ENCODE measurements around the gene SLC26A11.
A peak's percentile ranks its signal among the peaks of the same experiment; 100 is the strongest.

Gene SLC26A11

DNA sequence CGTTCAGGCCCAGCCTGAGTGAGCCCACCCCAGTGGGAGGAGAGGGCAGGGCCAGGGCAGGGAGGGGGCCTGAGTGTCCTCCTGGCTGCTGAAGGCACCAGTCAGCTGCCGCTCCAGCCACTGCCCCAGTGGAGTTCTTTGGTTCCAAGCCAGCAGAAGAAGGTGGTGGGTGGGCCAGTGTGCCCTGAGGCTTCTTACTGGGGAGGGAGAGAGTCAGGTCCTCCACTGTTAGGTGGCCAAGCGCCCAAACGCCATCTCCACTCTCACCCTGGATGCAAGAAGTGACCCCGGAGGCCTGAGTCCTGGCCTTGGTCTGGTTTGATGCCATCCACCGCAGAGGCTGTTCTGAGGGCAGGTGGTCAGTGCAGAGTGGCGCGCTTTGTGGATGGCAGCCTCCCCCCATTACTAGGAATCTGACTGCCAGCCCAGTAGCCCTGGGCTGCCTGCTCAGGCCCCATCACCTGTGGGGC, 42.6 kb downstream of the SLC26A11 start:
- TF ChIP-seq CTCF (IDR thresholded peaks at IDR 0.05; ENCODE audit: low read depth, low read length), result no peak
- Histone ChIP-seq H3K27ac (peak overlapping the region; percentile 20; the same call in 1 of the 2 replicates), H3K9me3 (ENCODE audit: severe bottlenecking) (no peaks in the 10 kb centered on the region), H3K27me3 (ENCODE audit: insufficient read depth, low read depth, severe bottlenecking) (no peaks in the 10 kb centered on the region), H3K36me3 (peaks cover 24% of the 10 kb centered on the region), H3K4me3 (ENCODE audit: low read depth, low read length) (no peak overlapping the region)
- DNase-seq, result no peak

DNA sequence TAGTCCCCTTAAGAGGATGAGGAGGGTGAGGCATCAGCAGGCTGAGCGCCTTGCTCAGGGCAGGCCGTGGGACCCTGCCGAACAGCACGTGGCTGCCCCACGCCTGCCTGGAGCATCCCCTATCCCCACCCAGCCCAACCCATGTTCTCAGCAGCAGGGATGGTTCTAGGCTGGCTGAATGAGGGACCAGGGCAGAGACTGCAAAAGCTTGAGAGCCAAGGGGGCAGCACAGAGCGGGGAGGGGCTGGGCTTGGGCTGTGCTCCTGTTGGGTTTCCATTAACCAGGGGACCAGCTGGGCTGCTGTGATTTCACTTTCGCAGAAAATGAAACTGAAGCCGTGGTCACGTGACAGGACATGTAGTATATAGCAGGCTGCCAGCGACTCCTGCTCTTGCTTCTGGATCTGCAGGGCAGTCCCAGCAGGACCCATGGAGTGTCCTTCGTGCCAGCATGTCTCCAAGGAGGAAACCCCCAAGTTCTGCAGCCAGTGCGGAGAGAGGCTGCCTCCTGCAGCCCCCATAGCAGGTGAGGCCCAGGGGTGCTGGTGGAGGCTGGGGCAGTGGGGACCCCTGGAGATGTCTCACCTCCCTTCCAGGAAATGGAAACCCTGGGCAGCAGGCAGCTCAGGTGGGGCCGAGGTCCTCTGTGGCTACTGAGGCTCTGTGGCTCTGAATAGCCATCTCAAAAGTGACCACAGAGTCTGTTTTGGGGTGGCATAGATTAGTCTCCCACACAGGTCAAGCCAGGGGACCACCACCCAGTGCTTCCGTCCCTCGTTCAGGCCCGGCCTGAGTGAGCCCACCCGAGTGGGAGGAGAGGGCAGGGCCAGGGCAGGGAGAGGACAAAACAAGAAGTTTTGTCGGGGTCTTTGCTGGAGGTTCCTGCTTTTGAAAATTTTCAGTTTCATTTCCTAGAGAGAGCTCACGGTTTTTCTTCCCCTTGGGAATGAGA, 43.3 kb downstream of the SLC26A11 start:
- DNase-seq, result peak; percentile 66

GRCh38 chr17:80264205-80265075, 44.2 kb downstream of the SLC26A11 start:
- TF ChIP-seq CTCF (IDR thresholded peaks at IDR 0.05; ENCODE audit: low read depth, low read length), result no peak
- H3K36me3 ChIP-seq, result peaks cover 34% of the 10 kb centered on the region

More for the DNA sequence above, 43.3 kb downstream of the SLC26A11 start:
- H3K27ac ChIP-seq, result no peak overlapping the region
- no peaks in the 10 kb centered on the region for H3K27me3 ChIP-seq (ENCODE audit: insufficient read depth, low read depth, severe bottlenecking)
- H3K36me3 ChIP-seq, result peaks cover 25% of the 10 kb centered on the region
- no peaks in the 10 kb centered on the region for H3K9me3 ChIP-seq (ENCODE audit: severe bottlenecking)
- no peak overlapping the region for H3K4me3 ChIP-seq (ENCODE audit: low read depth, low read length)
- TF ChIP-seq CTCF (IDR thresholded peaks at IDR 0.05; ENCODE audit: low read depth, low read length), result no peak

GRCh38 chr17:80265205-80266068, 45.2 kb downstream of the SLC26A11 start:
- Histone ChIP-seq H3K27ac (no peak overlapping the region), H3K27me3 (ENCODE audit: insufficient read depth, low read depth, severe bottlenecking) (no peaks in the 10 kb centered on the region), H3K9me3 (ENCODE audit: severe bottlenecking) (no peaks in the 10 kb centered on the region), H3K36me3 (peaks cover 36% of the 10 kb centered on the region), H3K4me3 (ENCODE audit: low read depth, low read length) (no peak overlapping the region)
- DNase-seq, result no peak
- no peak for TF ChIP-seq CTCF (IDR thresholded peaks at IDR 0.05; ENCODE audit: low read depth, low read length)

More at GRCh38 chr17:80264205-80265075, 44.2 kb downstream of the SLC26A11 start:
- Histone ChIP-seq H3K27me3 (ENCODE audit: insufficient read depth, low read depth, severe bottlenecking) (no peaks in the 10 kb centered on the region), H3K4me3 (ENCODE audit: low read depth, low read length) (no peak overlapping the region), H3K9me3 (ENCODE audit: severe bottlenecking) (no peaks in the 10 kb centered on the region), H3K27ac (no peak overlapping the region)
- DNase-seq, result no peak

DNA sequence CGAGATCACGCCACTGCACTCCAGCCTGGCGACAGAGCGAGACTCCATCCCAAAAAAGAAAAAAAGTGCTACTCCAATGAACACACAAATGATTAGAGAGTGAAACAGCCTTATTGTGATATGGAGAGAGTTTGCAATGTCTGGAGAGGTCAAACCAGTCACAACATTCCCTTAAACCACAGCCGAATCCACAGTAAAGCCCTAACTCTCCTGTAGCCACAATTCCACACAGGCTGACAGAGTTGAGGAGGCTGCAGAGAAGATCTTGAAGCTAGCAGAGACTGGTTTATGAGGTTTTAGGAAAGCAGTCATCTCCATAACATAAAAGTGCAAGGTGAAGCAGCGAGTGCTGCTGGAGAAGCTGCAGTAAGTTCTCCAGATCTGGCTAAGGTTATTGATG, 47.2 kb downstream of the SLC26A11 start:
- H3K4me3 ChIP-seq (ENCODE audit: low read depth, low read length), result no peak overlapping the region
- DNase-seq, result no peak
- H3K27ac ChIP-seq, result no peak overlapping the region
- peaks cover 32% of the 10 kb centered on the region for H3K36me3 ChIP-seq
- H3K27me3 ChIP-seq (ENCODE audit: insufficient read depth, low read depth, severe bottlenecking), result no peaks in the 10 kb centered on the region
- H3K9me3 ChIP-seq (ENCODE audit: severe bottlenecking), result peaks cover 7% of the 10 kb centered on the region
- no peak for TF ChIP-seq CTCF (IDR thresholded peaks at IDR 0.05; ENCODE audit: low read depth, low read length)

All from WERI-Rb-1 (cell line).